RCC 7860 (cell line): ENCODE results near the gene CUL7.
"Not testable (repeated sequence)": the region's sequence is repeated elsewhere in the genome, so short reads cannot be mapped to it uniquely, and the experiment has no call there.

Experiments used
- DNase-seq: peaks from one replicate; pipeline ENCODE4 v3.0.0-alpha.2; 2015; ENCODE audit warnings: low spot score
- FAIRE-seq: peaks from 2 replicates; lab custom pipeline; 2012; peaks lifted over from hg19 to GRCh38; lab: Jason Lieb, UNC

The CUL7 gene

DNA sequence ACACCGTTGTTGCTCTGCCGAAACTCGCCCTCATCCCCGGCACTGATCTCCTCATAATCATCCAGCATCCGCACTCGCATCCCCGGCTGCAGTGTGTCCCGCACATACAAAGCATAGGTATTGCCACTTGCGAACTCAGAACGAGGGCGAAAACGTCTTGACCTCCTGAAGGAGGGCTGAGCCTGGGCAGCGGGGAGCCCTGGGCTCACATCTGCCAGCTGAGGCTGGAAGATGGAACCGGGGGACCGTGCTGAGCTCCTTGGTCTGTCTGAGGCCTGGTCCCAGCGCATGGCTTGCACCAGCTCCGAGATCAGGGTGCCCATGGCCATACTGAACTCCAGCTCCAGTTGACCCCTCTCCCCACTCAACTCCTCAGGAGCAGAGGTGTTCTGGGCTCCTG lies 2.7 kb downstream of the CUL7 start:
- no peak for DNase-seq
- FAIRE-seq: no peak

DNA sequence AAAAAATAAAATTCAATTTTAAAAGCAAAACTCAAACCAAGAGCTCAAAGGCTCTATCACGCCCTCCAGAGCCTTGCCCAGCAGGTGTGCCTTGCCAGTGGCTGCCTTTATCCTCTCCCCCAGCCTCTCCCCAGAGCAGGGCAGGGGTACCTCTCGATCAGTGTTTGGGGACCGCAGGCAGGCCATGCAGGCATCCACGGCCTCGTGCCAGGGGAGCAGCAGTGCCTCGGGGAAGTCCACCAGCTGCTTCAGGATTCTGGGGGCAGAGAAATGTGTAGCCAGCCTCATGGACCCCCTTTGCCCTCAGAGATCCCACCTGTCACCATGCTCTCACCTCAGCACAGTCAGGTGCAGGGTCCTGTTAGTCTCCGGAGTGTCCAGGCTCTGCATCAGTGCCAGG lies 5.7 kb downstream of the CUL7 start:
- FAIRE-seq: no peak
- no peak for DNase-seq

DNA sequence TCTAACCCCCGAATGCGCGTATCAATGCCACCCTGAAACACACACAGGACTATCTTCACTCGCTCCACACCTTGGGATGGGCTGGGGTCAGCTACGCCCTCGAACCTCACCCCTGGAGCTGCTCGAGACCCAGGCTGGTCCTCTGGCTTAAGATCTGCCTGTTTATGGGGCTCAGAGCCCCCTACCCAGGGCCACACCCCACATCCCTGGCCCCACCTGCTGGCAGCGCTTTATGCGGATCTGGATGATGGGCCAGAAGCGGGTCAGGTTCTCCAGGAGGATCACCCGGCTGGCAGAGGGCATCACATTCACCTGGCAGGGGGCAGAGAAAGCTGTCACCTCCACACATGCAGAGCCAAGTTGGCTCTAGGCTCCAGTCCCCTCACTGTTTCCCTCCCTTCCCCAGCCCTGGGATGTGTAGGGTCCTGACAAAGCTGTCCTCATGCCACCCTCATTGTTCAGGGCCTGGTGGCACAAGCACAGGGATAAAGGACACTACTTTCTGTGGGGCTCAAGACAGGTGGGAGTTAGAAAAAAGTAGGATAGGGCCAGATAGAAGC lies 8.2 kb downstream of the CUL7 start:
- no peak for FAIRE-seq

DNA sequence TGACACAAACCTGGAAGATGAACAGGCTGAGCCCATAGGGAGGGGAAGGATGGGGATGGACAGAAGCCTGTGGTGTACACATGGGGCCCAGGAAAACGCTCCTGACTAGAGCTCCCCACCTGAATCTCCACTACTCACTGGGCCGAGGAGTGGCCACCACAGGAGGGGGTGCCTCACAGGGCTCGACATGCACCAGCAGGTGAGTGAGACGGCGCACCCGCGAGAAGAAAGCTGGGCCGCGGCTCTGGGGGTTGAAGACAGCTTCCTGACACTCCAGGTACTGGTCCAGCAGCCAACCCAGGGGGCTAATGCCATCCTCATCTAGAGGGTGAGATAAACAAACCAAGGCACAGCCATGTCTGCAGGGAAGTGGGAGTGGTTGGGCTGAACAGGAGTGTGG lies 10.3 kb downstream of the CUL7 start:
- DNase-seq (no peak), FAIRE-seq (no peak)

More for the DNA sequence above, 8.2 kb downstream of the CUL7 start:
- no peak for DNase-seq

DNA sequence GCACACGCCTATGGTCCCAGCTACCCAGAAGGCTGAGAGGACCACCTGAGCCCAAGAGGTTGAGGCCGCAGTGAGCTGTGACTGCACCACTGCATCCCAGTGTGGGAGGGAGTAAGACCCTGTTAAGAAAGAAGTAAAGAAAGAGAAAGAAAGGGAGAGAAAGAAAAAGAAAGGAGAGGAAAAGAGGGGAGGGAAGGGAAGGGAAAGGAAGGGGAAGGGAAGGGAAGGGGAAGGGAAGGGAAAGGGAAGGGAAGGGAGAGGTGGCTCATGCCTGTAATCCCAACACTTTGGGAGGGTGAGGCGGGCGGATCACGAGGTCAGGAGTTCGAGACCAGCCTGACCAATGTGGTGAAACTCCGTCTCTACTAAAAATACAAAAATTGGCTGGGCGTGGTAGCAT lies 12.2 kb downstream of the CUL7 start:
- DNase-seq, FAIRE-seq: not testable (repeated sequence)

DNA sequence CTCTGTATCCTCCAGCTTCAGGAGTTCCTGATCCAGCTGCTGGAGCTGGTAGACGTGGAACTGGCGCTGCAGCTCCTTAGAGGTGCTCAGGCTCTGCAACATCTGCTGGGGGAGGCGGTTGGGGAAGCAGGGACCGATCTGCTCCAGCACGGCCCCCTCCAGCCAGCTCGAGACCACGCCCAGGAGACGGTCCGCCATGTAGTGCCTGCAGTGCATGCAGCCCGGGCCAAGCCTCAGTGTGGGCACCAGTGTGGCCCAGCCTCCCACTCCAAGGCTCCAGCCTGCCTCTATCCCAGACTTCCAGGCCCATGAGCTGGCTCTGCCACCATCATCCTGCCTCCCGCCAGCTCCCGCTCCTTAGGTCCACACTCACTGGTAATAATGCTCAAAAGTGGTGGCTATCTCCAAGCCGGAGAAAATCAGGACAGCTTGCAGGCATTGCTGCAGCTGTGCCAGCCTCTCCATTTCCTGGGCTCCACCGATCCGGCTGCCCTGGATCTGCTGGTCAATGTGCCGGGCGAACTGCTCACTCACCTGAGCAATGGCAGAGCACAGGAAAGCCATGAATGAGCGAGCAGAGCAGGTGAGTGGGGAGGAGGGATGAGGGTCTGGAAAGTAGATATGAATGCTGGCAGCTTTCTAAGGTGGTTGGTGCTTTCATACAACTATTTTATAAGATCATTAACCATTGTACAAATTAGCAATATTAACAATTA lies 13.0 kb downstream of the CUL7 start:
- no peak for FAIRE-seq
- DNase-seq: no peak

DNA sequence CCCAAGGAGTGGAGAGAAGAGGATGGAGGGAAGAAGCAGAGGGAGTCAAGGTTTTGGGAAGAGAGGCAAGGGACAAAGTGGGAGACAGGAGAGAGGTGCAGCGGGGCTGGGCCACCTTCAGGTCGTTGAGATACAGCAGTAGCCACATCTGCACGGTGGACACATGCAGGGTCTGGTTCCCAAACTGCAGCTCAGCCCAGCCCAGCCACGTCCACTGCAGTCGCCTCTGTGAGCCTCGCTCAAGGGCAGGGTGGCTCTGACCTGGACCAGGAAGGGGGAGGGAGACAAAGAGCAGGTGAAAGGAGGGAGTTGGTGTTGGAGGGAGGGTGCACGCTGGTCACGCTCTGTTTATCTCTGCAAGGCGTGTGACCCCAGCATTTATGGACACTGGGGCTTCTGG lies 14.9 kb downstream of the CUL7 start:
- FAIRE-seq (no peak), DNase-seq (no peak)

DNA sequence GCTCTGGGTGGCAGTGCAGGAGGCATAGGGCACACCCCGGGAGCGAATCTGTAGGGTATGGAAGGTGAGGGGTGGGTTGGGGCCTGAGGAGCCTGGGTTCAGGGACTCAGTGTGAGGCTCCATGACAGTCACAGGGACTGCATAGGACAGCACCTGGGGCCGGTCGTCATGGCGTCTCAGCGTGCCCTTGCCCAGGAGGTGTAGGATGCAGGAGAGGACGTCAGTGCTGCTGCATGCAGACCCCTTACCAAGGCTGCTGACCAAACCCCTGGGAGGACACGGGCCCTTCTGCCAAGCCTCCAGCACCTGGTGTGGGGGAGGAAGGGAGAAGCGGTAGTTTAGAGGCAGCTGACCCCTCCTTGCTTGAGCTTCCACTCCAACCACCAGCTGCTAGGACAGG lies 15.9 kb downstream of the CUL7 start:
- no peak for DNase-seq
- no peak for FAIRE-seq

DNA sequence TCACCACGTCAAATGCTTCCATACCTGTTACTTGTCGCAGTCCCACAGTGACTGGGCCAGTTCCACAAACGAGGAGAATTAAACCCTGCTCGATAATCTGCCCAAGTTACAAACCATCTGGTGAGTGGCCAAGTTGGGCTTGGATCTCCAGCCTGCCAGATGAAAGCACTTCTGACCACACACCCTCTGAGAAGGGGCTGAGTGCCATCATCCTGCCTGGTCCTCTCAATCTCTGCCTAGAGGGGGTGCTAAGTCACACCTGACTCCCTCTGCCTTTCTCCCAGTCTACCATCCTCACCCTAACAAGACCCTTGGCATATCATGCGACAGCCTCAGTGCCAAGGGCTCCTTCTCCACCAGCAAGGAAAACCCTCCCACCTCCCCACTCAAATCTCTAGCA lies 16.5 kb downstream of the CUL7 start:
- DNase-seq: no peak
- no peak for FAIRE-seq

DNA sequence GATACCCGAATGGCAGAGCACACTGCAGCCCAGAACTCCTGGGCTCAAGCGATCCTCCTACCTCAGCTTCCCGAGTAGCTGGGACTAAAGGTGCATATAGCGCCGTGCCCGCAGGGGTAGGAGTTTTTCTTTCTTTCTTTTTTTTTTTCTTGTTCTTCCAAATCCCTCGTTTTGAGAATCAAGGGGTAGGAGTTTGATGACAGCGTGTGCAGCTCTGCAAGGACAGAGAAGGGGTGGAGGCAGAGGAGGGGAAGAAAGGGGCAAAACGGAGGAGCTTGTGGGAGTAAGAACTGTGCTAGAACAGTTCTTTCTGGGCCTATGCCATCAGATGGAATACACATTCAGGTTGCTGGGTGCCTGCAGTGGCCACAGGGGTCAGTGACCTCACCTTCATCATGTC lies 16.9 kb downstream of the CUL7 start:
- no peak for FAIRE-seq

DNA sequence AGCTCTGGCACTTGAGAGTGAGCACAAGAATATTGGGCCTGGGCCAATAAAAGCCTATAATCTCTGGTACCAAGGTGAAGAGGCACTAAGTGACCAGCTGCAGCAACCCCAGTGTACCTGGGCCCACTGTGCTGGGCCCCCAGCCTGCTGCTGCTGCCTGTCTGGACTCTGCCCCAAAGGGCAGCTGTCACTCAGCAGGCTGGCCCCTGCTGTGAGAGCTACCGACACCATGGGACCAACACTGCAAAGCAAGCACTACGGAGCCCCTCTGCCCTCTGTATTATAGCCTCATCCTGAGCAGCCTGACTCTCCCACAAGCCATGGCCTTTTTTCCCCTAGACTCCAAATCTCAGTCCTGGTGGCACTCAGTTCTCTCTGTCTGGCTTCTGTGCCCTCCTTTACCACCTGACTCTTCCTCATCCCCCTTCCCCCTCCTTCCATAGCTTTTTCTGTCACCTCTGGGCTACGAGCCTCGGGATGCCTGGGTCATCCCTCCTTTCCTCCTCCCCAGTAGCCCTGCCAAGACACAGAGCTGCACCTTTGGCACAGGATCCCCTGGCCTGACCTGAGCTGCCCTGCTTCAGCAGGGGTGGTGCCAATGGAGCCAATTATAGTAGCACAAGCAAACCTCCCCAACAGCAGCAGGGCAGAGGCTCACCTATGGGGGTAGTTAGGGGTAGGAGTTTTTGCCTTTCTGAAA lies 18.0 kb downstream of the CUL7 start:
- FAIRE-seq (no peak), DNase-seq (no peak)

More for the DNA sequence above, 16.9 kb downstream of the CUL7 start:
- DNase-seq: no peak

DNA sequence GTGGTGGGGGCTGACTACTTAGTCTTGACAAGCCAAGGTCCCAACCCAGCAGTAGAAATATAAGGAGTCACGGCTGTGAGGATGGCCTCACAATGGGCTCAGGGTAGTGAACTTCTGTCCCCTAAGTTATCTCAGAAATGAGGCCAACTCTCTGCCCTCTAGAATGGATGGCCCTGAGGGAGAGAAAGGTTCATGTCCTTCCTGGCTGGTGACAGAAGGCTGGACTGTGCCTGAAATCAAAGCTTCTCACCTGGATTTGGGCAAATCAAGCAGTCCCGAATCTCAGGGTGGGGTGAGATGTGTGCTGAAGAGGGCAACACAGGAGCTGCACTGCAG lies 19.5 kb downstream of the CUL7 start:
- DNase-seq (no peak), FAIRE-seq (no peak)

DNA sequence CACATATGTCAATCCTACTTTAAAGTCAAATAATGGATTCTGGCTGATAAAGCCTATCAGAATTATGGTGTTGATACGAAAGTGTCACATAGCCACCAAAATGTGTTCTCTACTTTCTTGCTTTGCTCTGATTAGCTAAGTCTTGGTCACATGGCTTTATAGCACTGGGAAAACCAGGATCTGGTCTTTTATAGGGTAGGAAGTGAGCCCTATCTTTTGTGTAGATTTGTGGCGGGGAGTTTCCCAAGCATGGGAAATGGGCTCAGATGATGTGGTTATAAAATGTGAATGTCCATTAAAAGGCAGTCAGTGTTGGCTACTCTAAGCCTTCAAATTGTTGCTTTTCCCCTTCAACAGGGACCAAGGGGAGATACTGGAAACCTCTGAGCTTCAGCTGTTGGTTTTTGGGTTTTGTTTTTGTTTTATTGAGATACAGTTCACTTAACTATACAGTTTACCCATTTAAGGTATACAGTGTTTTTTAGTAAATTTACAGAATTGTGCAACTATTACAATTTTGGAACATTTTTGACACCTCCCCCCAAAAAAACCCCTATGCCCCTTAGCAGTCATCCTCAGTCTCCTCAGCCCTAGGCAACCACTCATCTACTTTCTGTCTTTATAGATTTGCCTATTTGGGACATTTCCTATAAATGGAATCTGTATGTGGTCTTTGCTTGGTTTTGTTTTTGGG lies 20.0 kb downstream of the CUL7 start:
- FAIRE-seq (no peak), DNase-seq (no peak)

DNA sequence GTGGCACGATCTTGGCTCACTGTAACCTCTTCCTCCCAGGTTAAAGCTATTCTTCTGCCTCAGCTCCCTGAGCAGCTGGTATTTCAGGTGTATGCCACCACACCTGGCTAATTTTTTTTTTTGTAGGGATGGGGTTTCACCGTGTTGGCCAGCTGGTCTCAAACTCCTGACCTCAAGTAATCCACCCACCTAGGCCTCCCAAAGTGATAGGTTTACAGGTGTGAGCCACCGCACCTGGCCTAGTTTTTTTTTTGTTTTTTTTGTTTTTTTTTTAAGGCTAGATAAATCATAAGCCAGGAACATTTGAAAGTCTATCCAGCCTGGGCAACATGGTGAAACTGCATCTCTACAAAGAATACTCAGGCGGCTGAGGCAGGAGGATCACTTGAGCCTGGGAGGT lies 21.3 kb downstream of the CUL7 start:
- FAIRE-seq: no peak
- DNase-seq: no peak

DNA sequence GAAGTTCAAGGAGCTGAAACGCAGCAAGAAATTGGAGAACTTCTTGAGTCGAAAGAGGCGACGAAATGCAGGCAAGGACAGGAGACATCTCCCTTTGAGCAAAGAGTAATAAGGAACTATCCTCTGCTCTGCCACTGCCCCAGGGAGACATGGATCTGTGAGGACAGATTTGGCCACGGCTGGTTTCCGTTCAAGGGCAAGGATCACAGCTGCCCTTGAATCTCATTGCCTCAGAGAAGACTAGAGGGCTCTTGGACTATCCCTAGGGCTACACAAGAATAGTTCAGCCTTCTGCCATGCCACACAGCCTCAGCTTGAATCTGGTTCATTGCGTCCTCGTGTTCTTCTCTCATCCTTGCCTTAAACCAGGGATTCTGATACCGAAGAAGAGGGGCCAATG lies 24.5 kb downstream of the CUL7 start:
- FAIRE-seq (no peak), DNase-seq (no peak)

DNA sequence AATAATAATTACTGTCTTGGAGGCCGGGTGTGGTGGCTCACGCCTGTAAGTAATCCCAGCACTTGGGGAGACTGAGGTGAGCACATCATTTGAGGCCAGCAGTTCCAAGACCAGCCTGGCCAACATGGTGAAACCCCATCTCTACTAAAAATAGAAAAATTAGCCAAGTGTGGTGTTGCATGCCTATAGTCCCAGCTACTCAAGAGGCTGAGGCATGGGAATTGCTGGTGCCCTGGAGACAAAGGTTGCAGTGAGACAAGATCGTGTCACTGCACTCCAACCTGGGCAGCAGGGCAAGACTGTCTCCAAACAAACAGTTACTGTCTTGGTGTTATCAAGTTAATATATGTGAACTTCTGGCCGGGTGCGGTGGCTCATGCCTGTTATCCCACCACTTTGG lies 27.3 kb downstream of the CUL7 start:
- DNase-seq: no peak
- FAIRE-seq: no peak

DNA sequence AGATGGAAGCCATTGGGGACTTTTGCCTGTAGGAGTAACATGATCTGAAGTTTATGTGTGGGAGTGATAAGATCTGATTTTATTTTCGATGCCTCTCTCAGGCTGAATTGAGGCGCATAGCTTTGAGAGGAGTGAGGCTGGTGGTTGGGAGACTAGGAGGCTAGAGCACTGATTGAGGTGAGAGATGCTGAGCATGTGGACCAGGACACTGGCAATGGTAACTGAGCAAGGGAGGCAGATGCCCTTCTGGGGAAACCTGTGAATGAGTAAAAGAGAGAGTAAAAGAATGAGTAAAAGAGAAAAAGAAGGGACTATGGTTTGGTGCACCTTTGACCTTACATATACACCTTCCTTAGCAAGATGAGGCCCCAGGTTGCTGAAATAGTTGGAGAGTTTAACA lies 29.2 kb downstream of the CUL7 start:
- no peak for FAIRE-seq
- no peak for DNase-seq

DNA sequence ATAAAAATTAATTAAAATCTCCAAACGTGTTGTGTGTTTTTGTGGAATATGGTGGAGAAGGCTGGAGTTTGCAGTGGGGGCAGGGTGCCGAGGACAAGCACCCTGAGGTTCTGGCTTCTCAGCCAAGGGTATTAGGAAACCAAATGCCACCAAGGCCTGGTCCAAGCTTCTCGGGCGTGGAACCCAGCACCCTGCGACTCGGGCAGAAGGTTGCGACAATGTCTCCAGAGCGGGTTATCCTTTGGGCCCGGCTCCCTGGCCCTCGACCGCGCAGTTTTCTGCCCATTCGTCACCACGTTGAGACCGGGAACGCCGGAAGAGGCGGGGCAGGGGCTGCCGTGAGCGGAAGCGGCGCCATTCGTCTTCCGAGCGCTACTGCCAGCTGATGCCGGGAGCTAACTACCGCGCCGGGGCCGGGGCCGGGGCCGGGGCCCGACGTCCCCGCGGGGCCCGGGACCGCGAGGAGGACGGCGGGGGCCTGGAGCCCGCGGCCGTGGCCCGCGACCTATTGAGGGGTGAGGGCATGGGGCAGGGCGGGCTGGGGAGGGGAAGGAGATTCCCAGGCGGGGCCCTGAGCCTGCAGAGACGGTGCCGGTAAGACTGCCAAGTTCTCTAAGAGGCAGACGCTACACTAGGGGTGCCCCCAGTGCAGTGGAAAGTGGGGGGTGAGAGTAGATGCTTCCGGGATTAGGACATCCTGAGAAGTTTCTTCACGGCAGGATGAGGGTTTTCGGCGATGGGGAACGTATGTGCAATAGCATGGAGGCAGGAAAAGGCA lies 32.2 kb downstream of the CUL7 start, which contains the start of gene RRP36:
Gene RRP36 (plus strand): TSS at position 354 of the 778 bp plus-strand sequence. CDS start 32 bp downstream, at position 386.
- FAIRE-seq: no peak
- peak; percentile 31 for DNase-seq

DNA sequence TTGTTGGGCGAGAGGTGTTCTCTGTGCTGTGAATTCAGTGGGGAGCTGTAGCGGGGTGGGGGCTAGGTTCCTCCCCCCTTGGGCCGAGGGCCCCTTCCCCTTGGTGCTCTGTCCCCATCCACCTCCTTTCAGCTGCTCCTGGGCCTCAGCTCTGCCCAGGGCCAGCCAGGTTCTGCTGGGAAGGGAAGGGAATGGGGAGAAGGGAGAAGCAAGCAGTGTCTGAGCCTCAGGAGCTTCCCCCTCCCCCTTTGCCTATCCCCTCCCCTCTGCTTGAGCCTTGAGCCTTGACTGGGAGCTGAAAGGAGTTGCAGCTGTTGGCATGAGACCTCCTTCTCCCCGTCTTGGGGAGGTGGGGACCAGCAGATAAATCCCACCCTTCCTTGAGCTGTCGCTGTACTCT lies 32.8 kb downstream of the CUL7 start:
- FAIRE-seq: no peak
- no peak for DNase-seq

DNA sequence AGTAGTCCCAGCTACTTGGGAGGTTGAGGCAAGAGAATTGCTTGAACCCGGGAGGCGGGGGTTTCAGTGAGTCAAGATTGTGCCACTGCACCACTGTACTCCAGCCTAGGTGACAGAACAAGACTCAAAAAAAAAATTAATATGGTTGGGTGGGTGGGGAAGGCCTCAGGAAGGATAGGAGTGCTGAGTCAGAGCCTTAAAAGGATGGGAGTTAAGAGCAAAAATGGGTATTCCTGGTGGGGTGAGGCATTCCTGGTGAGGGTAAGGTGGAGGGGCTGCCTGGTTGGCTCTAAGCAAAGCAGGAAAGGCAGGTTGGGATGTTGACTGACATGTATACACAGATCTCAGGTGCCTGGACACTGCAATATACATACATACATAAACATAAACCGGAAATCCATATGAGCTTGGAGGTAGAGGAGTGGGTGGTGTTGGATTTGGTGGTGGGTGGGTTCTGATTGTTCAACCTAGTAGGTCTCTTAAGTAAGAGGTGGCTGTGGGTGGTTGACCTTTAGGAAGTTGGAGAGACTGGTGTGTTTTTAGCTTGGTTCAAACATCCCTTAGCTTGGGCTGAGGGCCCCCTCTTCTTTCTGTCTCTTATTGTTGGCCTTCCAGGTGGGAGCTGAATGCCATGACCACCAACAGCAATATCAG lies 33.5 kb downstream of the CUL7 start:
- FAIRE-seq (no peak), DNase-seq (no peak)
